Midbrain (tissue), 1 donor: ENCODE results near the gene APOC3.

ENCODE experiments used
- DNase-seq: peaks from one replicate; lab custom pipeline; 2025; lab: John Stamatoyannopoulos, UW

Gene APOC3

GRCh38 chr11:116804001-116804400, 25.7 kb upstream of the APOC3 start:
- no peak for DNase-seq

DNA sequence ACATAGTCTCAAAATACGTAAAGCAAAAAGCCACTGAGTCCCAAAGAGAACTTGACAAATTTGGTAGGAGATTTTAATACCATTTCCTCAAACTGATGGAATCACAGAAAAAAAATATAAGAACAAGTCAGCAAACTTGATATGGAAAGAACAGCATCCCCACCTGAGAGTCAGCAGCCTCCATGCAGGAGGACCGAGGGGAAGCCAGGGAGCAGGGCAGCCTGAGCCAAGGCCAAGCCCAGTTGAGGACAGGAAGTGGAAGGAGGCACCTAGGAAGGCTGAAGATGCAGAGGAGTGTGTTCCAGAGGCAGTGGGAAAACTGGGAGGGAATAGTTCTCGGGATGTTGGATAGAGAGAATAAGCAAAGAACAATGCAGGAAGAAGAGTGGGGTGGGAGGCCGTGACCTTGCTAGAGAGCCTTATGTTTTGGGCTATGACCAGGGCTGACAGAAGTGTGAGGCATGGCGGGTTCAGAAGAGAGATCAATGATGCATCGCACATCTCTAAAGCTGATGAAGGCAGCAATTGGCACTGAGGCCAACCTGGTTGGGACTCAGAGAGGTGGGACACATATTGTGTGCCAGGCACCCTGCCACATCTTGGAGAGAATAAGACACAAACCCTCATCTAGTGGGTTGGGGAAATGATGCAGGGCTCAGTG, 22.0 kb upstream of the APOC3 start:
- DNase-seq = no peak

- no peak for DNase-seq
Observed at GRCh38 chr11:116808262-116809175, 21.2 kb upstream of the APOC3 start.

GRCh38 chr11:116811194-116811593, 18.5 kb upstream of the APOC3 start:
- DNase-seq = no peak

DNA sequence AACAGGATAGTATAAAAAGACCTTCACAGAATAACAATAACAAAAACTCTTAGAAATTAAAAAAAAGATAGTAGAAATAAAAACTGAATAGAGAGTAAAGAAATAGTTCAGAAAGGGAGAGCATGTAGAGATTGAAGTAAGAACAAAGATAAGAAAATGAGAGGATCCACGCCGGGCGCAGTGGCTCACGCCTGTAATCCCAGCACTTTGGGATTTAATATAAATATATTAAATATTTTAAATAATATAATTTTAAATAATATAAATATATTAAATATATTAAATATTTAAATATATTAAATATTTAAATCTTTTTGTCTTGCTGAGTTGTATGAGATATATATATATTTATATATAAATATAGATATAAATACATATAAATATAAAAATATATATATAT, 17.6 kb upstream of the APOC3 start:
- no peak for DNase-seq

DNA sequence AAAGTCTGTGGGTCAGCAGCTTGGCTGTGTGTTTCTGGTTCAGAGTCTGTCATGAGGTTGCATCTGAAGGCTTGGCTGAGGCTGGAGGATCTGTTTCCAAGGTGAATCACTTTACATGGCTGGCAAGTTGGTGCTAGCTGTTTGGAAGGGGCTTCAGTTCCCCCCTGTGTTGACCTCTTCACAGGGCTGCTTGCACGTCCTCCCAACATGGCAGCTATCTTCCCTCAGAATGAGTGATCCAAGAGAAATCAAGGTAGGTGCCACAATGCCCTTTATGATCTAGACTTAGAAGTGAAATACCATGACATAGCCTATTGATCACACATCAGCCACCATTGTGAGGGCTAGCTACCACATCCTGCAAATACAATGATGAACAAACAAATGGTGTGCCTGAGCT, 16.5 kb upstream of the APOC3 start:
- no peak for DNase-seq

GRCh38 chr11:116813781-116814471, 15.8 kb upstream of the APOC3 start:
- no peak for DNase-seq

GRCh38 chr11:116814502-116814901, 15.2 kb upstream of the APOC3 start:
- no peak for DNase-seq

DNA sequence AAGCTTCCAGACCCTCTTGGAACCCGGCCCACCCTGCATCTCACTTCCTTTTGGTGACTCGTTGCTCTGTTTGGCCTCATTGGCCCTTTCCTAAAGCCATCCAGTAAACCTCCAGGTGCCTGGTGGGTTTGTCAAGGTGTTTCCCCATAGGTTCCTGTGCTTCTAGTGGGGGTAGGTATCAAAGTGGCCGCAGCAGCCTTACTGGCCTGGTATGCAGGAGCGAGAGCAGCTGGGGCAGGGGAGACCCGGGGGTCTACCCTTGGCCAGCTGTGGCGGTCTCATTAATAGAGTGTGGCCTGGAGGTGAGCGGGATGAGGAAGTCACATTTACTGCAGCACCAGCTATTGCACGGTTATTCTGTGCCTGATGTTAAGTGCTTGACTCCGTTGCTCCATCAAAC, 10.7 kb upstream of the APOC3 start:
- DNase-seq = no peak

DNA sequence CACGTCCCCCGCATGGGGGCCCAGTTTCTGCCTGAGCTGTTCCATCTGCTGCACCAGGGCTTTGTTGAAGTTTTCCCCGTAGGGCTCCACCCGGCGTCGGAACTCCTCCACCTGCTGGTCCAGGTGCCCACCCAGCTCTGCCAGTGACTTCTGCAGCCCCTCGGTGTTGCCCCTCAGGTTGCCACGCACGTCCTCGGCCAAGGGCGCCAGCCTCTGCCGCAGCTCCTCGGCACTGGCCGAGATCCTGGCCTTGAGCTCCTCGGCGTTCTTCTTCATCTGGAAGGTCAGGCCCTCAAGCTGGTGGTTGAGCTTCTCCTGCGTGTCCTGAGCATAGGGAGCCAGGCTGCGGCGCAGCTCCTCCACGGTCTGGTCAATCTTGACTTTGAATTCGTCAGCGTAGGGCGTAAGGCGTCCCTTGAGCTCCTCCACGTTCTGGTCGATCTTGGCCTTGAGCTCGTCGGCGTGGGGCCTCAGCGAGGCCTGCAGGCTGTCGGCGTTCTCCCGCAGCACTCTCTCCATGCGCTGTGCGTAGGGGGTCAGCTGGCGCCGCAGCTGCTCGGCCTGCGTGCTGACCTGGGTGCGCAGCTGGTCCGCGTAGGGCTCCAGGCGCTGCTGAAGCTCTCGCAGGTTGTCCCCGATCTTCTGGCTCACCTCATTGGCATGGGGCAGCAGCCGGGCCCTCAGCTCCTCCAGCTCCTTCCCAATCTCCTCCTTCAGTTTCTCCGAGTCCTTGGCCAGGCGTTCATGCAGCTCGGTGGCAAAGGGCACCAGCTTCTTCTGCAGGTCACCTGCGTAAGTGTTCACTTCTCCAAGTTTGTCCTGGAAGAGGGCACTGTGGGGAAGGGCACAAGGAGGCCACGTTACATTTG, 8.4 kb upstream of the APOC3 start:
- DNase-seq = no peak

DNA sequence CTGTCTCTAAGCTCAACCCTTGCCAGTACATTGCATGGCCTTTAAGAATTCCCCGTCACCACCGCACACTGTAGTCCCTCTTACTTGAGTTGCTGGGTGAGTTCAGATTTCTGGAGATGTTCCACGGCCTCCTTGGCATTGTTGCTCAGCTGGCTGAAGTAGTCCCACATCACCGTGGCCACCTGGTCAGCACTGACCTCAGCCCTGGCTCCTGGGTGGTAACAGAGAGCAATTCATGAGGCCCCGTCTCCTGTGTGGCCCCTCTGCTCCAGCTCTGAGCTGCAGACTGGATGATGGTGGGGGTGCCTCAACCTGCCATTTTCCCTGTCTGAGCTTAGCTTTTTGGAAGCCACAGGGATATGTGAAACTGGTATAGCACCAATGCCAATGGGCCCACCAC, 7.1 kb upstream of the APOC3 start:
- DNase-seq = no peak

DNA sequence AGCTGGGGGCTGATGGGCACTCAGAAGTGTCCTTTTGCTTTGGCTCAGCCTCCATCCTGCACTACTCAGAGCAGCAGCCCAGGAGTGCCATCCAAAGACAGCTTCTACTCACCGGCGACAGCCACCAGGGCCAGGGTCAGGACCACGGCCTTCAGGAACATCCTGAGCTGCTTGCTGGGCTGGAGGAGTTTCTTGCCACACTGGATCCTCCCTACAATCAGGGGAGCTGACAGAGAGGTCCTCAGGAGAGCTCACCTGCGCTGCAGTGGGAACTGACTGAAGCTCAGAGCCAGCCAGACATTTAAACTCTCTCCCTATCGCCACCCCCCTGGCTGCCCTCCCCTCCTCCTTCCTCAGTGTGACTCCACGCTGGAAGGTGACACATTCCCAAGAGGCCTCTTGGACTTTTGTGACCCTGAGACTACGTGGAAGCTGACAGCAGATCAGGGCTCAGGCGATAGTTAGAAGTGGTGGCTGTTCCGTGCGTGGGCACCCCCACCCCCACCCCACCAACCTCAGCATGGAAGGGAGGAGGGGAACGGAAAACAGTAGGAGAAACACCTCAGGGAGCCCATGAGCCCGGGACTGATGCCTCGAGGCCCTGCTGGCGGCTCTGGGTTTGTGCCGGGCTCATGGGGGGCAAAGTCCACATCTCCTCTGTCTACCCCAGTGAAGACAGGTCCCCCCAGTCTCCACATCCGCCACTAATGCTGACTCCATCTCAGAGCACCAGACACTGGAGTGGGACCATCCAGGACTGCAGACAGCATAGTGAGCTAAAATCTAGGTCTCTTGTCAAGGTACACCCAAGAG, 6.5 kb upstream of the APOC3 start, which contains the start of gene APOA4:
TSS of gene APOA4 (minus strand) at position 274 of the 813 bp plus-strand sequence. CDS start at position 161, 113 bp downstream.
- no peak for DNase-seq

DNA sequence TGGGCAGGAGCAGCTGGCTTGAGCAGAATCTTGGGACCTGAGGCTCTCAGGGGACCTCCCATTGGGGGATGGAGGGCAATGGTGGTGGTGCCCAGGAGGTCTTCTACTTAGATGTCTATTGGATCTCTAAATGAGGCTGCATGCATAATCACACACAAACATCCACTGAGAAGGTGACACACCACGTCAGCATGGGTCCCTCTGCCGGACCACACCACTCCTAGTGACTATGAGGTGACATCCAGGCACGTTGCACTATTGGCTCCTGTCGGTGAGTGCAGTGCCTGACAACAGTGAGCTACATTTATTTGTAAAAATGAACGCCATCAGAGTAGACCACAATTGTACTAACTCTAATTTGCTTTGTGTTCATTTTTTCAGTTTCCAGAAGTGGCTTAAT, 4.3 kb upstream of the APOC3 start:
- no peak for DNase-seq

DNA sequence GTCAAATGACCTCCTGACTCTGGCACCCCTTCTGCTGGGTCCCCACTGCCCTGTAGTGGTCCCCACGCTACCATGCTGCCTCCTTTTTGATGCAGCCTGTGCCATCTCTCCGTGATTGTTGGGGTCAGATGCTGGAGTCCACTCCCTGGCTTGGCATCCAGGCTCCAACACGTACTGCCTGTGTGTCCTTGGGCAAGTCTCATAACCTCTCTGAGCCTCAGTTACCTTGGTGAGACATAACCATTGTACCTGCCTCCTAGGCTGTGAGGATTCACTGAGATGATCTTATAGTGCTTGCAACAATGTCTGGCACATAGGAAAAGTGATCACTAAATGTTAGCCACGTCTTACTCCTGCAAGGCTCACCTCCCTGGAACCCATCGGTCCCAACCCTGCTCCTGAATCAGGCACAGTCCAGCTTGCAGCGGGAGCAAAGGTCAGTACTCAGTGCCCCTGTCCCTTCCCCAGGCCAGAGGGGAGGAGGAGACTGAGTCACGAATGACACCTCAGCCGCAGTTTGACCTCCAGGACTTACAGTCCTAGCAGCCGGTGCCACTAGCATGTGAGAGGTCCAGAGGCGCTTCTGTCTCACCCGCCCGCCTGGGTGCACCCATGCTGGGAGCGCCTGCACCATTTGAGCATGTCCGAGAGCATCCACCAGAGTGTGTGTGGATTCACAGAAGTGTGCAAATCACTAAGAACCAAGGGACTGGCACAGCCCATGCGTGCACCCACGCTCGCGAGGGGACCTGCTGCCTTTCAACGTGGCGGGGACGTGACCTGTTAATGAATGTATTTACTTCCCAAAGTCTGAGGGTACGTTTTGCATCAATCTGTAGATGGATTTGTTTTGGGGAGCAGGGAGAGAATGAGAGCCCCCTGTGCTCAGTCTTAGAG, 3.6 kb upstream of the APOC3 start:
- DNase-seq = no peak

DNA sequence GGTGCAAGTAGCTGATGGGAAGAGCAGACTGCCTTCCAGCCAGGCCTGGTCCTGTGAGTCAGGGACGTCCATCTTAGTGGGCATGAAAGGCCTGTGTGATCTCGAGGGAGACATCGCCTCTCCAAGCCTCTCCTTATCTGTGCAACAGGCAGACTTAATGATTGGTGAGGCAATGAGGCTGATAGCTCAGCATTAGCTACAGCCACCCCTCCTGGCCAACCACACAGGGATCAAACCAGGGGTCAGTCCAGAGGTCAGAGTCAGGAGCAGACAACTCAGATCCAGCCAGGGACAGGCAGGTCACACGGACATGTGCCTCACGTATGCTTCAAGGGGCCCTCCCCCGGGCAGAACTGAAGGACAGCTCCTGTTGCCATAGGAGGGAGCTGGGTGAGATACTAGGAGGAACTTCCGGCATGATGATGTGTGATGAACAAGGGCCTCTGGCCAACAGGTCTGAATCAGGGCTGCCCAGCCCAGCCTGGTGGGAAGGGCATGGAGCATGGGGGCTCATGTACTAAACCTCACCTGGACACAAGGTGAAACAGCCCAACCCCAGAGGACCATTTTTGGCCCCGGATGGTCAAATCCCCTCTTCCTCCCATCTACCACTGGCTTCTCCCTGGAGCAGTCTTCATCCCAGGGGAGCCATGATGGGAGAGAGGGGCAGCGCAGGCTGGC, 2.8 kb upstream of the APOC3 start:
- no peak for DNase-seq

DNA sequence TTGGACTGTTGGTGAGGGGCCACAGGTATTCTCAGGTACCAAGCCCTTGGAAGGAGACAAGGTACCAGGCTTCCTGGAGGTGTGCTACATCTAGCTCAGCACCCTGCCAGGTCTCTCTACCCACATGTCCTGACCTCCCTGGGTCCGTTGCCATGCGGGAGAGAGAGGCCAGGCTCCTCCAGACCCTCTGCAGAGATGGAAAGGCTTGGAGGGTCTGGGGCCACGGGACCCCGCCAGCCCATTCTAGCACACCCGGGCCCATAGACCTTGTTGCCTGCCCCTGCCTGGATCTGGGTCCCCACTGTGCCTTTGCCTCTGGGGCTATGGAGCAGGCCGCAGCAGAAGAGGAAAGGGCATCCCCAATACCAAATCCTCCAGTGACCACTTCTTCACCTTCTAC, 2.2 kb upstream of the APOC3 start:
- DNase-seq = no peak

DNA sequence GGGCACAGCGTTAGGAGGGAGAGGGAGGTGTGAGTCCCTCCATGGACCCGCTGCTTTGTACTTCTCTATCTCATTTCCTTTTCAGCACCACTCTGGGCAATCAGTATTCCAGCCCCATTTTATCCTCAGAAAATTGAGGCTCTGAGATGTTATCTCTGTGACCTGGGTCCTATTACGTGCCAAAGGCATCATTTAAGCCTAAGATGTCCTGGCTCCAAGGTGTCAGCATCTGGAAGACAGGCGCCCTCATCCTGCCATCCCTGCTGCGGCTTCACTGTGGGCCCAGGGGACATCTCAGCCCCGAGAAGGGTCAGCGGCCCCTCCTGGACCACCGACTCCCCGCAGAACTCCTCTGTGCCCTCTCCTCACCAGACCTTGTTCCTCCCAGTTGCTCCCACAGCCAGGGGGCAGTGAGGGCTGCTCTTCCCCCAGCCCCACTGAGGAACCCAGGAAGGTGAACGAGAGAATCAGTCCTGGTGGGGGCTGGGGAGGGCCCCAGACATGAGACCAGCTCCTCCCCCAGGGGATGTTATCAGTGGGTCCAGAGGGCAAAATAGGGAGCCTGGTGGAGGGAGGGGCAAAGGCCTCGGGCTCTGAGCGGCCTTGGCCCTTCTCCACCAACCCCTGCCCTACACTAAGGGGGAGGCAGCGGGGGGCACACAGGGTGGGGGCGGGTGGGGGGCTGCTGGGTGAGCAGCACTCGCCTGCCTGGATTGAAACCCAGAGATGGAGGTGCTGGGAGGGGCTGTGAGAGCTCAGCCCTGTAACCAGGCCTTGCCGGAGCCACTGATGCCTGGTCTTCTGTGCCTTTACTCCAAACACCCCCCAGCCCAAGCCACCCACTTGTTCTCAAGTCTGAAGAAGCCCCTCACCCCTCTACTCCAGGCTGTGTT, 829 bp upstream of the APOC3 start:
- no peak for DNase-seq
